Measurements from ENCODE around the gene GAK. TPM values are rescaled to one million over a fixed set of nuclear protein-coding genes. Genes with fewer than 3 reads are reported as not detected.

The GAK gene
- total and polyA plus RNA-seq, 2 of the 13 experiments (the other 11 are each of a cell fraction or from before 2014, with no cell fraction given) = 17.5 to 44.3 TPM

DNA sequence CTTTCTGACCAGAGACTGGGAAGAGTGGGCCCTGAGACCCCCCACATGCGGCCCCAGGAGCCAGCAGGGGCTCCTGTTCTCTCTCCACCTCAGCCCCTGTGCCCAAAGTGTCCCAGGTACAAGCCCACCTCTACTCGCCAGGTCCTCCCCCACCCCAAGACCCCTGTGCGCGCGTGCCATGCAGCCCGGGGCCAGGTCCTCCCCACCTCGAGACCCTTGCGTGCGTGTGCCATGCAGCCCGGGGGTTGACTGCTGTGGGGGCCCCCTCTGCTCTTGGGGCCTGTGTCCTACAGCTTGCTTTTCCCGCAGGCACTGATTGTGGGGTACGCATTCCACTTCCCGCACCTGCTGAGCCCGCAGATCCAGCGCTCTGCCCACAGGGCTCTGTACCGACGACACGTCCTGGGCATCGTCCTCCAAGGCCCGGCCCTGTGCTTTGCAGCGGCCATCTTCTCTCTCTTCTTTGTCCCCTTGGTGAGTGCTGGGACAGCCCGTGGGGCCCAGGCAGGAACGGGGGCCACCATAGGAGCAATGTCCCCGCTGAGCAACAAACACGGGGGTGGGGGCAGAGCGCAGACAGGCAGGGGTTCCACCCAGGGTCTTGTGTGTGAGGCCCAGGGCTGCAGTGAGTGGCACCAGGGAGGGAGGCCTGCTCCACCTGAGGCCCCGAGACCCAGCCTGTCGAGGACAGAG, 20.9 kb upstream of the GAK start:
- BruUV-seq (replicated peaks) = no TSS peak
- H3K4me3 ChIP-seq (replicated peaks in 1 of 3; ENCODE audit: insufficient read depth in 1 of 3, low read depth in 2 of 3, low read length in 3 of 3) = no peak overlapping the region
- FAIRE-seq = no peak
- no peak overlapping the region for H3K27ac ChIP-seq (ENCODE audit: extremely low read length, insufficient read depth, low read length)
- no peak overlapping the region for H3K4me2 ChIP-seq (ENCODE audit: low read depth, low read length)
- intact Hi-C loops (cut with micrococcal nuclease; ENCODE audit: unreplicated experiment) = no loop called here
- no peak overlapping the region for H3K9ac ChIP-seq (ENCODE audit: insufficient read depth, low read depth, low read length)
- H3K36me3 ChIP-seq (replicated peaks in 1 of 2; ENCODE audit: control insufficient read depth in 1 of 2, insufficient read depth in 2 of 2, low read length in 2 of 2) = no peaks in the 10 kb centered on the region
- no peaks in the 10 kb centered on the region for H3K27me3 ChIP-seq (ENCODE audit: control insufficient read depth in 1 of 2, insufficient read depth in 2 of 2, low read length in 2 of 2)
- H2AFZ ChIP-seq (ENCODE audit: low read length) = no peak overlapping the region
- H3K4me1 ChIP-seq (ENCODE audit: insufficient read depth, low read length) = peaks cover 7% of the 10 kb centered on the region; the same call in 1 of the 2 replicates
- no peaks in the 10 kb centered on the region for H3K9me3 ChIP-seq (ENCODE audit: low read length)
- POLR2A ChIA-PET = no interaction called here
- CTCF ChIA-PET (ENCODE audit: low intra/inter-chr PET ratio, low total read pairs) = no interaction called here
- in situ Hi-C loops (cut with HindIII; ENCODE audit: extremely low pct_ligation_motif_present, low pct_unique_long_range_greater_than_20kb) = no loop called here
- WGBS (ENCODE audit: low lambda C conversion rate) = 95% methylated on average over 27 of the region's 28 CpGs
- no peaks in the 10 kb centered on the region for H3K79me2 ChIP-seq (ENCODE audit: insufficient read depth, low read length)
- no peak for DNase-seq (ENCODE audit: low spot score)
- H4K20me1 ChIP-seq (ENCODE audit: insufficient read depth, low read length) = no peaks in the 10 kb centered on the region
- no peak for ATAC-seq
- TF ChIP-seq ZNF510 (CRISPR knock-in tag; IDR thresholded peaks at IDR 0.05; ENCODE audit: low read depth) (no peak), SNRNP70 (IDR thresholded peaks at IDR 0.05; ENCODE audit: low read depth, low read length) (no peak), ZNF296 (CRISPR knock-in tag; conservative IDR thresholded peaks at IDR 0.05) (no peak), CERS6 (CRISPR knock-in tag; IDR thresholded peaks at IDR 0.05) (no peak), PBX2 (CRISPR knock-in tag; IDR thresholded peaks at IDR 0.05) (no peak), ATF1 (CRISPR knock-in tag; IDR thresholded peaks at IDR 0.05) (no peak), IKZF1 (IDR thresholded peaks at IDR 0.05) (no peak), PHF8 (CRISPR knock-in tag; IDR thresholded peaks at IDR 0.05) (no peak), ZNF589 (CRISPR knock-in tag; conservative IDR thresholded peaks at IDR 0.05) (no peak), ETS1 (CRISPR knock-in tag; IDR thresholded peaks at IDR 0.05) (no peak), ZNF687 (CRISPR knock-in tag; IDR thresholded peaks at IDR 0.05) (no peak), MATR3 (CRISPR knock-in tag; IDR thresholded peaks at IDR 0.05) (no peak), GFI1 (CRISPR knock-in tag; IDR thresholded peaks at IDR 0.05; ENCODE audit: borderline replicate concordance) (no peak), MEF2D (CRISPR knock-in tag; IDR thresholded peaks at IDR 0.05) (no peak), ZFP37 (CRISPR knock-in tag; IDR thresholded peaks at IDR 0.05; ENCODE audit: borderline replicate concordance) (no peak), CBX2 (IDR thresholded peaks at IDR 0.05; ENCODE audit: low read depth, low read length) (no peak), CBX2 (CRISPR knock-in tag; IDR thresholded peaks at IDR 0.05; ENCODE audit: low read depth) (no peak), ZNF549 (CRISPR knock-in tag; IDR thresholded peaks at IDR 0.05) (no peak)
- TF ChIP-seq, protein P1, sequence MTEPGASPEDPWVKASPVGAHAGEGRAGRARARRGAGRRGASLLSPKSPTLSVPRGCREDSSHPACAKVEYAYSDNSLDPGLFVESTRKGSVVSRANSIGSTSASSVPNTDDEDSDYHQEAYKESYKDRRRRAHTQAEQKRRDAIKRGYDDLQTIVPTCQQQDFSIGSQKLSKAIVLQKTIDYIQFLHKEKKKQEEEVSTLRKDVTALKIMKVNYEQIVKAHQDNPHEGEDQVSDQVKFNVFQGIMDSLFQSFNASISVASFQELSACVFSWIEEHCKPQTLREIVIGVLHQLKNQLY (CRISPR knock-in tag; IDR thresholded peaks at IDR 0.05) = no peak
